Measurements from ENCODE around the gene TACC3. TPM values are rescaled to one million over a fixed set of nuclear protein-coding genes. Genes with fewer than 3 reads are reported as not detected.

Gene TACC3
- total RNA-seq, 1 experiment from 2014 or later = 32.0 TPM

DNA sequence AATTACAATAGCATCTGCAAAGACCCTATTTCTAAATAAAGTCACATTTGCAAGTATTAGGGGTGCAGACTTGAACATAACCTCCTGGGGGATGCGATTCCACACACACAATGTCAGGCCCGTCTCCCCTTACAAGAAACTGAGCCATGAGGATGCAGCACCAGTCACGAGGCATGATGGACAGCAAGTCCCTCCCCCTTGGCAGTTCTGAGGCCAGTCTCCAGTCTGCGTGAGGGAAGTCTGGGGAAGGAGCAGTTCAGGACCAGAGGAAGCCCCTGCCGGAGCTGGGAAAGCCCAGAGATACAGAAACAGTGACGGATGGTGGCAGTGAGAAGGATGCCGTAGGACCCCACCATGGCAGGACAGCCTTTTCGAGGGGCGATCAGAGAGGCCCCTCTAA is 46.6 kb upstream of the TACC3 start:
- Histone ChIP-seq H3K4me2 (ENCODE audit: low read length) (no peak overlapping the region), H3F3A (ENCODE audit: low read length, unreplicated experiment) (no peaks in the 10 kb centered on the region), H3K36me3 (ENCODE audit: low read depth, low read length) (no peaks in the 10 kb centered on the region), H3K27ac (ENCODE audit: low read length) (no peak overlapping the region), H2AFZ (ENCODE audit: low read length) (no peak overlapping the region), H3K9ac (ENCODE audit: low read length) (no peak overlapping the region), H3K79me2 (ENCODE audit: low read length) (no peaks in the 10 kb centered on the region), H4K20me1 (ENCODE audit: low read length) (no peaks in the 10 kb centered on the region), H3K4me1 (ENCODE audit: insufficient read depth, low read length) (no peaks in the 10 kb centered on the region), H3K9me3 (ENCODE audit: low read length) (no peaks in the 10 kb centered on the region), H3K4me3 (ENCODE audit: low read length) (no peak overlapping the region), H3K9me2 (replicated peaks; ENCODE audit: low read length) (no peaks in the 10 kb centered on the region), H3K27me3 (ENCODE audit: low read length) (no peaks in the 10 kb centered on the region)
- TF ChIP-seq EZH2phosphoT487 (IDR thresholded peaks at IDR 0.05; ENCODE audit: borderline replicate concordance, low read length) (no peak), EZH2 (IDR thresholded peaks at IDR 0.05; ENCODE audit: low read length, unreplicated experiment) (no peak)
- TF ChIP-seq, protein P1, sequence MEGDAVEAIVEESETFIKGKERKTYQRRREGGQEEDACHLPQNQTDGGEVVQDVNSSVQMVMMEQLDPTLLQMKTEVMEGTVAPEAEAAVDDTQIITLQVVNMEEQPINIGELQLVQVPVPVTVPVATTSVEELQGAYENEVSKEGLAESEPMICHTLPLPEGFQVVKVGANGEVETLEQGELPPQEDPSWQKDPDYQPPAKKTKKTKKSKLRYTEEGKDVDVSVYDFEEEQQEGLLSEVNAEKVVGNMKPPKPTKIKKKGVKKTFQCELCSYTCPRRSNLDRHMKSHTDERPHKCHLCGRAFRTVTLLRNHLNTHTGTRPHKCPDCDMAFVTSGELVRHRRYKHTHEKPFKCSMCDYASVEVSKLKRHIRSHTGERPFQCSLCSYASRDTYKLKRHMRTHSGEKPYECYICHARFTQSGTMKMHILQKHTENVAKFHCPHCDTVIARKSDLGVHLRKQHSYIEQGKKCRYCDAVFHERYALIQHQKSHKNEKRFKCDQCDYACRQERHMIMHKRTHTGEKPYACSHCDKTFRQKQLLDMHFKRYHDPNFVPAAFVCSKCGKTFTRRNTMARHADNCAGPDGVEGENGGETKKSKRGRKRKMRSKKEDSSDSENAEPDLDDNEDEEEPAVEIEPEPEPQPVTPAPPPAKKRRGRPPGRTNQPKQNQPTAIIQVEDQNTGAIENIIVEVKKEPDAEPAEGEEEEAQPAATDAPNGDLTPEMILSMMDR (conservative IDR thresholded peaks at IDR 0.05; ENCODE audit: low read depth, low read length) = no peak
- no peak for ATAC-seq
- ChIA-PET CTCF (no interaction called here), POLR2A (ENCODE audit: unreplicated experiment) (no interaction called here)
- intact Hi-C loops (cut with micrococcal nuclease) = no loop called here
- no peak for DNase-seq
- BruUV-seq (replicated peaks) = no TSS peak

DNA sequence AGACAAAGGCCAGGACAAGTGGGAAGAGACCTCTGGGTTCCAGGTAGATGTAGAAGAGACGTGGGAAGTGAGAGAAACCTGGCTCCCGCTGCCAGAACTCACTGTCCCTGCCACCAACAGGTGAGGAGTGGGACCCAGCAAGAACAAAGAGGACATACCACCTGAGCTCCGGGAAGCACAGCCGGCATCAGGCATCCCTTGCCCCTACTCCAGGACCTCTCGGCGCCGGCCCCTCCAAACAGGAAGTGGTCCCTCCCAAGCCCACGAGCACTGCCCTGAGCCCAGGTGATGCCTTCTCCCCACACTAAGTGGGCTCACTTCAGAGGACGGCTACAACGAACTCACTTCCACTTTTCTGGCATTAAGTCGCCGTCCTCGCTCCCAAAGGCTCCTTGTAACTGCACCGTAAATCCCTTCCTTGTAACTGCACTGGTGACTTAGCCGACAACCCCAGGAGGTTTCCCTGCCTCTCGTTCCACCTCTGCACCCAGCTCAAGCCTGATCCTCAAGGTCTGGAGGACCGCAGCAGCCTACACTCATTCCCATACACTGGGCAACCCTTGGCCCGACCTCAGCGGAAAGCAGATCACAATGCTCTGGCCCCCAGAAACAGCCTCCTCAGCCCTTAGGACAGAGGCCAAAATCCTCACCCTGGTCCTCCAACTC is 46.1 kb upstream of the TACC3 start:
- H3K9me2 ChIP-seq (replicated peaks; ENCODE audit: low read length) = no peaks in the 10 kb centered on the region
- H3K36me3 ChIP-seq (ENCODE audit: low read depth, low read length) = no peaks in the 10 kb centered on the region
- intact Hi-C loops (cut with micrococcal nuclease) = no loop called here
- ChIA-PET POLR2A (ENCODE audit: unreplicated experiment) (no interaction called here), CTCF (no interaction called here)
- no TSS peak for BruUV-seq (replicated peaks)
- no peak overlapping the region for H2AFZ ChIP-seq (ENCODE audit: low read length)
- H3K79me2 ChIP-seq (ENCODE audit: low read length) = no peaks in the 10 kb centered on the region
- no peak overlapping the region for H3K27ac ChIP-seq (ENCODE audit: low read length)
- no peaks in the 10 kb centered on the region for H3K27me3 ChIP-seq (ENCODE audit: low read length)
- TF ChIP-seq EZH2 (IDR thresholded peaks at IDR 0.05; ENCODE audit: low read length, unreplicated experiment) (no peak), EZH2phosphoT487 (IDR thresholded peaks at IDR 0.05; ENCODE audit: borderline replicate concordance, low read length) (no peak)
- TF ChIP-seq, protein P1 (conservative IDR thresholded peaks at IDR 0.05; ENCODE audit: low read depth, low read length) = no peak
- H4K20me1 ChIP-seq (ENCODE audit: low read length) = no peaks in the 10 kb centered on the region
- H3K4me3 ChIP-seq (ENCODE audit: low read length) = no peak overlapping the region
- ATAC-seq (no peak), DNase-seq (no peak)
- H3K4me2 ChIP-seq (ENCODE audit: low read length) = no peak overlapping the region
- H3K9me3 ChIP-seq (ENCODE audit: low read length) = no peaks in the 10 kb centered on the region
- H3K9ac ChIP-seq (ENCODE audit: low read length) = no peak overlapping the region
- H3K4me1 ChIP-seq (ENCODE audit: insufficient read depth, low read length) = no peaks in the 10 kb centered on the region
- no peaks in the 10 kb centered on the region for H3F3A ChIP-seq (ENCODE audit: low read length, unreplicated experiment)

DNA sequence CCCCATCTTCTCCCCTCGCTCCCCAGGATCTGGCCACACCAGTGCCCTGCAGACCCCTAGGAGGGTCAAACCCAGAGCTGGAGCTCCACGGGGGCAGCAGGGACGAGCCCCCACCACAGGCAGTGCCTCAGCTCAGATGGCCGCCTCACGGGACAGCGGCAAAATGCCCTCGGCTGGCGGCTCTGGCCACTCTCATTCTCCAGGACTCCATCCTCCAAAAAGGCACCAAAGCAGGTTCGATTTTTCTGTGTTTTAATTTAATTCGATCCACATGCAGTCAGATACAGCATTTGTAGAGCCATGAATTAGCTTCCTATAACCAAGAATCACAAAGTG is 45.6 kb upstream of the TACC3 start:
- H3K79me2 ChIP-seq (ENCODE audit: low read length) = no peaks in the 10 kb centered on the region
- no peaks in the 10 kb centered on the region for H3K9me3 ChIP-seq (ENCODE audit: low read length)
- H3K9me2 ChIP-seq (replicated peaks; ENCODE audit: low read length) = no peaks in the 10 kb centered on the region
- ChIA-PET POLR2A (ENCODE audit: unreplicated experiment) (no interaction called here), CTCF (no interaction called here)
- H3K36me3 ChIP-seq (ENCODE audit: low read depth, low read length) = no peaks in the 10 kb centered on the region
- H4K20me1 ChIP-seq (ENCODE audit: low read length) = no peaks in the 10 kb centered on the region
- H3K4me2 ChIP-seq (ENCODE audit: low read length) = no peak overlapping the region
- H3K4me1 ChIP-seq (ENCODE audit: insufficient read depth, low read length) = no peaks in the 10 kb centered on the region
- H3F3A ChIP-seq (ENCODE audit: low read length, unreplicated experiment) = no peaks in the 10 kb centered on the region
- H3K27ac ChIP-seq (ENCODE audit: low read length) = no peak overlapping the region
- H2AFZ ChIP-seq (ENCODE audit: low read length) = no peak overlapping the region
- ATAC-seq (no peak), DNase-seq (no peak)
- intact Hi-C loops (cut with micrococcal nuclease) = no loop called here
- H3K4me3 ChIP-seq (ENCODE audit: low read length) = no peak overlapping the region
- H3K9ac ChIP-seq (ENCODE audit: low read length) = no peak overlapping the region
- no TSS peak for BruUV-seq (replicated peaks)
- no peaks in the 10 kb centered on the region for H3K27me3 ChIP-seq (ENCODE audit: low read length)
- TF ChIP-seq, protein P1 (conservative IDR thresholded peaks at IDR 0.05; ENCODE audit: low read depth, low read length) = no peak
- TF ChIP-seq EZH2phosphoT487 (IDR thresholded peaks at IDR 0.05; ENCODE audit: borderline replicate concordance, low read length) = no peak
- no peak for TF ChIP-seq EZH2 (IDR thresholded peaks at IDR 0.05; ENCODE audit: low read length, unreplicated experiment)

Measured in PC-3 (cell line).